GM18858 (cell line): ENCODE results near the gene OR1J2.
"Not testable (repeated sequence)": the region's sequence is repeated elsewhere in the genome, so short reads cannot be mapped to it uniquely, and the experiment has no call there.

Source experiments
- ATAC-seq: cut with Tn5 transposase; IDR thresholded peaks from one replicate; pipeline ENCODE4 v1.9.1; 2021; ENCODE audit not compliant: unreplicated experiment

The OR1J2 gene

GRCh38 chr9:122510502-122510901 is at the start of gene OR1J2:
Gene OR1J2 (plus strand): TSS chr9:122510802. CDS start chr9:122510802, 0 bp downstream.
- ATAC-seq: no peak

GRCh38 chr9:122463828-122464632 is 46.6 kb upstream of the OR1J2 start:
- no peak for ATAC-seq

DNA sequence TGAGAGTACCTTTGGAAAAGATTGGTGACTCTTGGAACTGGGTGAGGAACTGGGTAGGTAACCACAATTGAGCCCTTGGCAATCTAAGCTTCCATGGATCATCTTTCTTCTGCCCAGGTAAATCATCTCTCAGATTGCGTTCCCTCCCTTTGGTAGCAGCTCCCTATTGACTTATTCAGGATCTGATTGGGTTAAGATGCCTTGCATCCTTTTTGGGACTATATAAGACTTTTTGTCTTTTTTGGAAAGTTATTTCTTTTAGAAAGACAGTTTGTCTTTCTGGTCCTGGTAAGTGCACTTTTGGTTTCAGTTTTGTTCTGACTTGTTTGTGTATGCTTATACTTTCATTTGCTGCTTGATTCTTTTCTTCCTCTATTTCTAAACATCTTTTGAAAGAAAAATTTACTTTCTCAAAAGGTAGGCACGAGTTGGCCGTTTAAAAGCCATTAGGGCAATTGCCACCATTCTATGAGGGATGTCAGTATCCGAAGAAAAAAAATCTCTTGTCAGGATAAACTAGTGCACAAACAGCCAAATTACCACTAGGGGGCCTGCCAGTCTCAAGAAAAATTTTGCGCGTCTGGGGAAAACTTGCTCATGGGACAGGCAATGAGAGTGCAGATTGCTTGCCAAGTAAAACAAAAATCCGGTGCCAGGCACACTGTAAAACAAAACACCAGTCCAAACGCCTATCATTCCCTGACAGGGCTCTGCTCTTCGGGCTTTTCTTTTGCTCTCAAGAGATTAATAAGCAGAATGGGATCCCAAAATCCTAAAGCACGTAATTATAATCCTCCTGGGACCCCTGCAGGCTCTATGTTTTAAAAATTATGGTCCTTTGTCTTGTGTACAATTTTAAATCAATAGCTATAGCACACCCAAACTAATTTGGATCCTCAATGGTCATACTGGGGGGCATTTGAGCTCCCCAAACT is 45.7 kb upstream of the OR1J2 start:
- ATAC-seq: peak; percentile 54

GRCh38 chr9:122466456-122466855 is 44.1 kb upstream of the OR1J2 start:
- ATAC-seq: no peak

DNA sequence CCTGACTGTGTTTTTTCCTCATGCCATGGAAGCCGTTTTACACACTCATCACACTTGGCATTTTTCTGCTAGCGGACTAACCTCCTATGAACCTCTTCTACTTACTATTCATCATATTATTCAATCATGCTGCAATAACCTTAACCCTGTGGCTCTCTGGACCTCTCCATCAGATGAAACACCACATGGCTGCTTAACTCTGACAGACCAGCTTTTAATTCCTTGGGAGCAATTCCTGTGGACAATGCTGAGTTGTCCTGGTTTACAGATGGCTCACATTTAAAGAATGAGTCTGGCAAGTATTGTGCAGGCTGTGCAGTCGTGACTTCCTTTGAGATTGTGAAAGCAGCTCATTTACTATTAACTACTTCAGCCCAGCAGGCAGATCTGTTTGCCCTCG is 41.9 kb upstream of the OR1J2 start:
- ATAC-seq: no peak

- ATAC-seq: no peak
These were observed 36.0 kb upstream of the OR1J2 start for GRCh38 chr9:122474561-122474960.

DNA sequence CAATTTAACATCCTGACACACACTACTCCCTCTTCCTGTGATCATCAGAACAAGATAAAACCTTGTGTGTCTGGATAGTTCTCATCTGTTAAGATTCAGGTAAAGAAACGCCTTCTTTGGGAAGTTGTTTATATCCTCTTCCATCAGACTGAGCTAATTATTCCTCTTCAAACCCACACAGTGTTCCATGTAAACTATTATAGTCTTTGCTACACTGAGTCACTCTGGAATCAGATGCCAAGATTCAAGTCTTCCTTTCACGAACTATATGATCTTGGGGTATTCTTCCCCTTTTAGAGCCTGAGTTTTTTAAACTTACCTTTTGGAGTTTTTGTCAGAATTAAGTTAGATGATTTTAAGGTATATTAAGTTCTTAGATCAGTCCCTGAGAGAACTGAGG is 34.9 kb upstream of the OR1J2 start:
- no peak for ATAC-seq

DNA sequence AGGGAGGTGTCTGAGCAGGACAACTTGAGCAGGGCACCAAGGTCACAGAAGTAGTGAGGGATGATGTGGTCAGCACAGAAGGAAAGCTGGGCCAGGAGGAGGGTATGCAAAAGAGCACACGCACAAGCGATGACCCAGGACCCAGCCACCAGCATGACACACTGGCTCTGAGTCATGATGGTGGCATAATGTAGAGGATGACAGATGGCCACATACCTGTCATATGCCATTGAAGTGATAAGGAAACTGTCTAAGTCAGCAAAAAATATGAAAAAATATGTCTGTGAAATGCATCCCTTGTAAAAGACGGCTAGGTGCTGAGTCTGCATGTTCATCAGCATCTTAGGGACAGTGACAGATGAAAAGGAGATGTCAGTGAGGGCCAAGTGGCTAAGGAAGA is 33.3 kb upstream of the OR1J2 start:
- no peak for ATAC-seq

DNA sequence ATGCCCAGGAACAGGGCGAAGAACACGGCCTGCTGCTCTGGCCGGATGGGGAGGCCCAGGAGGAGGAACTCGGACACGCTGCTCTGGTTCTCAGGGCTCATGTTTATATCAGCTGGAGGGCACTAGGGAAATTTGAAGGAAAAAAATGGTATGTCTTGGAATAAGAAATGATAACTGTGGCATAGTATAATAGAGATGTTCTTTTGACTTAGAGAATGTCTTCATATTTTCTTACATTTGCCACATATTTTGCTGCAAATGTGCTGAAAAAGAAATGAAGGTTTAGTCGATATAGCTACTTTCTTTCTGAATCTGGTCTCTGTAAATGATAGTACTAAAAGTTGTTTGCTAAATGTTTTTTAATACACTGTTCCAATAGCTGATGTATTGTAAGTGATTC is 32.8 kb upstream of the OR1J2 start, which contains the start of gene OR1J1:
Gene OR1J1, minus strand, starts transcription at position 101 of the 400 bp plus-strand sequence. Its CDS starts 0 bp downstream, at position 101.
- ATAC-seq: no peak

DNA sequence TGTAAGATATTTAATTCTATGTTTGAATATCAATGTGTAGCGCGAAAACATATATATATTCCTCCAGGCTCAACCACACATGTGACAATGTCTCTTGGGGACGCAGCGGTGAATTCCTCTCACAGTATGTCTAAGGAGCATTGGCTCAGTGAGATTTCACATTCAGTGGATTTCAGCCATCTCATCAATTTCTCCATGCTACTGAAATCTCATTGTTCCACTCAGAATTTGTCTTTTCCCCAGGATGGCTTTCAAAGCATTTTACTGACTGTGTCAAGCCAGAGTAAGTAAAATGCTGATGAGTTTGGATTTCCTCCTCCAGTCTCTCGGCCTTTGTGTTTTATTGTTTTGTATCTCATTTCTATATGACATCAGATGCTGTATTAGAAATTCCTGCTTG is 31.5 kb upstream of the OR1J2 start:
- ATAC-seq: no peak

DNA sequence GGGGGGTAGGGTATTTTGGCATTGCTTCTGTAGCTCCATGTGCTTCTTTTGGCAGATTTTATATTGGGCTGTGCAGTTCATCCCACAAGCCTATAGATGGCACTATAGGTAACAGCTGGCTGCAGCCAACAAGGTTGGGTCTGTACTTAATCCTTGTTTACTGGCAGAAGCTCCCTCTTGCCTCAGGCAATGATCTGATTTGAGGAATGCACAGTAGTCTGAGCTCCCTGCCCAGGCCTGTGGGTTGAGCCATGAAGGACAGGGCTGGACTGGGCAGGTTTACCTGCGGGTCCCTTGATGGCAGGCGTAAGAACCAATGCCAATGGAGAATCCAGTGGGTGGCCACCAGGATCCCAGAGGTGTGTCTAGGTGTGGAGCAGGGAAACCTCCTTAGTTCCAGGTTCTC is 11.7 kb upstream of the OR1J2 start:
- no peak for ATAC-seq

DNA sequence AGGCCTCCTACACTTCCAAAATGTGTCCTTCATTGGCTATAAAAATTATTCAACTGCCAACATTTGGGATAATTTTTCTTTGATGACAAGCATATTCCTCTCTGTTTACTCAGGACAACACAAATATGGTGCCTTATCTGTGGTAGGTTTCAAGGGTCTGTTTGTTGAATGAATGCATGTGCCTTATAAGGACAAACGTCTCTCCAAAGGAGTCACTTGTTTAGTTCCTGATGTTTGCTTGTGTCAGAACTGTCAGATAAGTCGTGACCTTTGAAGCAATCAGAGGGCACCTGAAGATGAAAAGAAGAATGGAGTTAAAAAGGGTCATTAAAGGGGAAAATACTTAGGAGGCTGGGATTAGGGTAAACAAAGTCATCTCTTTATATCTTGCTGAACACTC is 3.6 kb upstream of the OR1J2 start:
- no peak for ATAC-seq

- ATAC-seq: no peak
These were observed 7.6 kb downstream of the OR1J2 start for GRCh38 chr9:122518226-122518625.

DNA sequence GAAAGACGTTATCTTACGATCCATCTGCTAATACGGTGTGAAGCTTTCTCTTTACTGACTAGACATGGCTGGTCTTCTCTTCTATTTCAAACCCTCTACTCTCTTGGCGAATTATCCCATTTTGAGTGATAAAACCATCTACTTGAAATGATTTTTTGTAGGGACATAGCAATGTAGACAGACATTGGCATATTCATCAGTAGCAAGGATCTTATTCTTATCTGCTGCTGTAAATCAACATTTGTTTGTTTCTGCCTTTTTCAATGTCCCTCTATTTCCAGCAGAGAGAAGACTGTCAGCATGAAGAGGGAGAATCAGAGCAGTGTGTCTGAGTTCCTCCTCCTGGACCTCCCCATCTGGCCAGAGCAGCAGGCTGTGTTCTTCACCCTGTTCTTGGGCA is 8.2 kb downstream of the OR1J2 start, which contains the start of gene OR1J4:
Gene OR1J4, plus strand, starts transcription at position 301 of the 400 bp plus-strand sequence. Its CDS starts 0 bp downstream, at position 301.
- no peak for ATAC-seq

GRCh38 chr9:122519376-122519775 is 8.8 kb downstream of the OR1J2 start:
- ATAC-seq: no peak

GRCh38 chr9:122526602-122527001 is 16.0 kb downstream of the OR1J2 start:
- no peak for ATAC-seq

- no peak for ATAC-seq
These were observed 16.6 kb downstream of the OR1J2 start, which contains the start of gene OR1N1 for GRCh38 chr9:122527193-122527592. Gene OR1N1 (minus strand): TSS chr9:122527293. CDS start chr9:122527293, 0 bp downstream.

DNA sequence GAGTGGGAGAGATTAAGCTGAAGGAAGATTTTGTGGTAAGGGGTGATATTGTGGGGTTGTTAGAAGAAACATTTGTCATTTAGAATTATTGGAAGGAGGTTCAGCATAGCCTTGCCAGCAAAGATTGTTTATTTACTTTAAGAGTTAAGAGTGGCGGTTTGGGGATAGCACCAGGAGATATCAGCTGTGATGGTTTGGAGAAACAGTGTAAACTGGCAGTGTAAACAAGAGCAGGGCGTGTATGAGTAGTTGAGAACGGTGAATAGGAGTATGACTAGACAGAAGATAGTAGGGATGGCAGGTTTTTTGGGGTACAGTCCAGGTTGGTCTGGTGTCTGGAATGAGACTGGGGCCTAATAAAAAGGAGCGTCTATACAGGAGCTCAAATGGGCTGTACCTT is 20.6 kb downstream of the OR1J2 start:
- ATAC-seq: not testable (repeated sequence)

- no peak for ATAC-seq
These were observed 25.5 kb downstream of the OR1J2 start for GRCh38 chr9:122536134-122536533.

DNA sequence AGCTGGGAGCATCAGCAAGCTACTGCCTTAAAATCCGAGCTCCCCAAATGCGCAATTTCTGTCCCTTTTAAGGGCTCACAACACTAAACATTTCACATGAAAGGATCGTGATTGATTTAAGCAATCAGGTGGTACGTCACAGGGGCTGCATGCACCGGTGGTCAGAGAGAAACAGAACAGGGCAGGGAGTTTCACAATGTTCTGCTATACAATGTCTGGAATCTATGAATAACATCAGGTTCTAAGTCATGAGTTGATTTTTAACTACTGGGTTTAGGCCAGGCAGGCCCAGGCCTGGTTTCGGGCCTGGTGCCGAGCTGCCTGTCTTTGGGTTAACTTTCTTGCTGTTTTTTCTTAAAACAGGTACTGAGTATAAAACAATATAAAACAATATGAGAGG is 26.5 kb downstream of the OR1J2 start:
- ATAC-seq: not testable (repeated sequence)

GRCh38 chr9:122538757-122539156 is 28.2 kb downstream of the OR1J2 start:
- no peak for ATAC-seq

DNA sequence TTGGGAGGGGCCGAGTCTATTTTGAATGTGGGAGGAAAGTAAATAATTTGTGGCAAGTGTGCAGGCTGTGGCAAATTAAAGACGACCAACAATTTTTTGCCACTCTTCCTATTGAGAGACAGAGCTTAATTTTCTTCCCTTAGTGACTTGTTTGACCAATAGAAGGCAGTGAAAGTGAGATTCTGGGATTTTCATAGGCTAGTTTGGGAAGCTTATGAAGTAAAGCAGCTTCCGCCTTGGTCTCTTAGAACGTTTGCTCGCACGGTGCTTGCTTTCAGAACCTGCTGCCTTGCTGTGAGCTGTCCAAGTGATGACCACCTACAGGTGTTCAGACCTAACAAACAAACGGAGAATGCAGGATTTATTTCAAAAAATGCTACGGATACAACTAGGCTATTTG is 35.6 kb downstream of the OR1J2 start:
- no peak for ATAC-seq
